Activated CD4-positive, alpha-beta memory T cell treated with anti-CD3 and anti-CD28 coated beads, Interleukin-2, amount 10 ng/mL, durations not matched to agents 7 days and 5 days (primary cell): Measurements from ENCODE around the gene SLC25A15. TPM values are rescaled to one million over a fixed set of nuclear protein-coding genes. Genes with fewer than 3 reads are reported as not detected.
"Not testable (repeated sequence)": the region's sequence is repeated elsewhere in the genome, so short reads cannot be mapped to it uniquely, and the experiment has no call there.

Experiments
- CTCF ChIA-PET: fragments of 350-600 bp; sonication (Branson Sonifier 250); formaldehyde crosslinking; loops from one replicate; lab custom pipeline; 2021; ENCODE audit warnings: antibody characterized with exemption, inconsistent platforms; lab: Charles Lee
- POLR2A ChIA-PET: fragments of 350-600 bp; sonication (Branson Sonifier 250); formaldehyde crosslinking; loops from one replicate; lab custom pipeline; 2021; ENCODE audit warnings: antibody characterized with exemption; lab: Charles Lee
- DNase-seq: peaks from one replicate; pipeline ENCODE4 v3.0.0-alpha.2; 2020
- H3K27ac Mint-ChIP-seq: one replicate; pipeline ENCODE4 v1.8.0; 2021; ENCODE audit warnings: mild to moderate bottlenecking, mixed read lengths
- H3K27me3 Mint-ChIP-seq: one replicate; pipeline ENCODE4 v1.8.0; 2021; ENCODE audit warnings: mixed read lengths
- H3K36me3 Mint-ChIP-seq: one replicate; pipeline ENCODE4 v1.8.0; 2021; ENCODE audit warnings: low read depth, mixed read lengths
- H3K4me1 Mint-ChIP-seq: one replicate; pipeline ENCODE4 v1.8.0; 2021; ENCODE audit warnings: mixed read lengths
- H3K4me3 Mint-ChIP-seq: one replicate; pipeline ENCODE4 v1.8.0; 2021; ENCODE audit warnings: mild to moderate bottlenecking, mixed read lengths
- H3K9me3 Mint-ChIP-seq: one replicate; pipeline ENCODE4 v1.8.0; 2021; ENCODE audit warnings: mixed read lengths
- total RNA-seq, 2 experiments: library from RNA; stranded (reverse); gene quantifications; one replicate each; pipeline ENCODE4 v1.2.3, GENCODE V29; 2021

The SLC25A15 gene
- total RNA-seq, 2 experiments from 2014 or later = 8.2 to 9.8 TPM

DNA sequence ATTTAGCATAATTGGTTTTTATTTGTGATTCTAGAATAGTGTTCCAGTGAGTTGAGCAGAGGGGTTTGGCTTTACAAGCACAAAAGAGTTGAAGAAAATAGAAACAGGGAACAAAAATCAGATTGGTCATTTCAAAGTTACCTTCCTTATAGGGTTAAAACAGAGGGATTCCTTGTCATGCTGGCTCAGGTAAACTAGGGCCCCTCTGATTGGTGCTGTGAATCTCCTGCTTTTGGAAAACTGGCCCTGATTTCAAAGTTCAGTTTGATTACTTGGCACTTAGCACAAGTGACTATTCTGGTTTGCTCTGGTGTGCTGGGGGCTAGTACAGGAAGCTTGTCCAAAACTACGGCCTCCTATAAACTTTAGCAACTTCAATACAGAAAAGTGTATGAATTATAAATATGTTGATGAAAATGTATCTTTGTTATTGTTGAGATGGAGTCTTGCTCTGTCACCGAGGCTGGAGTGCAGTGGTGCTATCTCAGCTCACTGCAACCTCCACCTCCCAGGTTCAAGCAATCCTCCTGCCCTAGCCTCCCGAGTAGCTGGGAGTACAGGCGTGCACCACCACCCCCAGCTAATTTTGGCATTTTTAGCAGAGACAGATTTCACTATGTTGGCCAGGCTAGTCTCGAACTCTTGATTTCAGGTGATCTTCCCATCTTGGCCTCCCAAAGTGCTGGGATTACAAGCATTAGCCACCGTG is 16.5 kb upstream of the SLC25A15 start:
- peak overlapping the region; percentile 54 for H3K27ac Mint-ChIP-seq
- H3K9me3 Mint-ChIP-seq = no peaks in the 10 kb centered on the region
- no peak overlapping the region for H3K4me3 Mint-ChIP-seq
- ChIA-PET CTCF (no interaction called here), POLR2A (interaction anchor here (0.9 kb wide), 1 partner anchor 16 kb away, joined by 3 read pairs; no protein-coding TSS in a partner anchor)
- no peaks in the 10 kb centered on the region for H3K27me3 Mint-ChIP-seq
- H3K4me1 Mint-ChIP-seq = peaks cover 56% of the 10 kb centered on the region
- DNase-seq = no peak
- peaks cover 10% of the 10 kb centered on the region for H3K36me3 Mint-ChIP-seq

DNA sequence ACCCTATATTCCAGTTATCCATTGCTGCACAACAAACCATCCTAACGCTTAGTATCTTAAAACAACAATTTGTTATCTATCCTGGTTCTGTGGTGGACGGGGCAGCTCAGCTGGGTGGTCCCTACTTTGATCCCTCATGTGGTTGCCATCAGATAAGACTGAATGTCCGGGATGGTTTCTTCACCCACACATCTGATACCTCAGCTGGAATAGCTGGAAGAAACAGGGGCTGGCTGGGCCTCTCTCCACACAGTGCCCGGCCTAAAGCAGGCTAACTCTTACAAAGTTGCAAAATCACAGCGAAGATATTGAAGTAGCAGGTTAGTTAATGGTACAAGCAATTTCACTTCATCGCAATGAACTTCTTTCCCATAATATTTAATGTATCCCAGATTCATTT is 14.7 kb upstream of the SLC25A15 start:
- ChIA-PET CTCF (interaction anchor here (1.8 kb wide), 1 partner anchor 13 kb away, joined by 5 read pairs; no protein-coding TSS in a partner anchor), POLR2A (no interaction called here)
- Mint-ChIP-seq H3K9me3 (no peaks in the 10 kb centered on the region), H3K4me3 (no peak overlapping the region), H3K36me3 (peaks cover 4% of the 10 kb centered on the region), H3K27ac (no peak overlapping the region), H3K27me3 (no peaks in the 10 kb centered on the region), H3K4me1 (peaks cover 57% of the 10 kb centered on the region)
- DNase-seq = no peak

DNA sequence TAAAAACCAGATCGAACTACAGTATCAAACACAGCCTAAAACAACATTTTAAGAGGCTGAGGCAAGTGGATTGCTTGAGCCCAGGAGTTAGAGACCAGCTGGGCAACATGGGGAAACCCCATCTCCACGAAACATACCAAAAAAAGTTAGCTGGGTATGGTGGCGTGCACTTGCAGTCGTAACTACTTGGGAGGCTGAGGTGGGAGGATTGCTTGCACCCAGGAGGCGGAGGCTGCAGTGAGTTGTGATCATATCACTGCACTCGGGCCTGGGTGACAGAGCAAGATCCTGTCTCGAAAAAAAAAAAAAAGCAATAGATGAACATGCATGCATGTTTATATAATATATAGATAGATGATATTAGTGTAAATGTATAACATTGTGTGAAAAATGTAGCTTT is 13.2 kb upstream of the SLC25A15 start:
- H3K4me1 Mint-ChIP-seq = peaks cover 44% of the 10 kb centered on the region
- H3K27me3 Mint-ChIP-seq = no peaks in the 10 kb centered on the region
- peak overlapping the region; percentile 66 for H3K4me3 Mint-ChIP-seq
- H3K36me3 Mint-ChIP-seq = no peaks in the 10 kb centered on the region
- CTCF ChIA-PET = interaction anchor here (1.4 to 2.7 kb wide), 5 partner anchors 11 to 93 kb away, joined by 3 to 29 read pairs (median 8); no protein-coding TSS in a partner anchor
- POLR2A ChIA-PET = interaction anchor here (0.8 to 2.9 kb wide), 6 partner anchors 11 to 145 kb away, joined by 3 to 26 read pairs (median 4); partner anchors contain the start of gene SLC25A15
- H3K9me3 Mint-ChIP-seq = no peaks in the 10 kb centered on the region
- DNase-seq = peak; percentile 56
- peak overlapping the region; percentile 99 for H3K27ac Mint-ChIP-seq

DNA sequence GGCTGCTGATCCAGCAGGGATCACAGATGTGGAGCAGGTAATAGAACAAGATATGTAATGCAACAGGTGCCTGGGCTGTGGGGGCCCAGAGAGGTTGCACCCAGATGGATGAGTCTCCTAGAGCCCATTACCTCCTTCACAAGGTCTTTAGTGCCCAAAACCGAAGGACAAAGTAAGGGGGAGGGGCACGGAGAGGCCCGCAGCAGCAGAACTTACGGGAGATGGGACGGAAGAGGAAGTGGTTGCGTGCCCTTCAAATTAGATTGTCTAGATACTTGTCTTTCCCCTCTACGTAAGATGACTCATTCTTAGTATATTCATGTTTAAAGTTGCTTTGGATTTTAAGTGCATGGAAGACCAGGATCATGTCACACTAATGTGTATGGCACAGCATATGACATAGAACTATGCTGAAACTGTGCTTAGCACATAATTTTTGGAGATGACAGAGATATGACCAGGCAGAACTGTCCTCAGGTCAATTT is 12.7 kb upstream of the SLC25A15 start:
- POLR2A ChIA-PET = interaction anchor here (0.7 to 2.9 kb wide), 10 partner anchors 8 to 164 kb away, joined by 3 to 26 read pairs (median 4); partner anchors contain the start of gene SLC25A15
- CTCF ChIA-PET = interaction anchor here (0.7 to 2.7 kb wide), 34 partner anchors 9 to 1094 kb away, joined by 3 to 29 read pairs (median 4); partner anchors contain the start of genes FOXO1, SLC25A15 and WBP4

DNA sequence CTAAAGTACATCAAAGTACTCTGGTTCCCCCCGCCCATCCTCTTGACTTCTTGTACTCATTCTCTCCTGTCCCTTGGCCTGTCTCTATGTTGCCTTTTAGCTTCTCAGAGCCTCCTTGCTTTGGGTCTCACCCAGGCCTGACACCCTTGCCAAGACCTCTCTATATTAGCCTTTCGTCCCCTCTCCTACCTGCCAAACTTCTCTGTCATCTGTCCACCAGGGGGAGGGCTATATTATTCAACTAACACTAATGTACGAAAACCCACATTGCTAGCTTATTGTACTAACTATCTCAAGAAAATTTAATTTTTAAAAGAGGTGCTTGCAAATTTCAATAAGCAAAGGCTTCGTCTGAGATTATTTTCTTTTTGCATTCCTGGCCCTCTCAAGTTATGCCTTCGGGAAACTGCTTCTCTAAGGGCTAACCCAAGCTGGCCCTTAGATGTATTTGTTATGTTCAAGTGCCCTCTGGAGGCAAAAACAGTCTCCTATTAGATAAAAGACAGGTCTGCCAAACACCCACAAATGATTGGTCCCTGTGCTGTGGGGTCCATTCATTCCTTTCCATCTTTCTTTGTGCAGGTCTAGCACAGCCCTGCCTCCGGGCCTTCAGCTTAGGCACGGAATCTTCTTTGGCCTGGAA is 12.1 kb upstream of the SLC25A15 start:
- H3K4me1 Mint-ChIP-seq = peaks cover 38% of the 10 kb centered on the region
- no peaks in the 10 kb centered on the region for H3K9me3 Mint-ChIP-seq
- no peaks in the 10 kb centered on the region for H3K27me3 Mint-ChIP-seq
- H3K27ac Mint-ChIP-seq = peak overlapping the region; percentile 99
- ChIA-PET POLR2A (interaction anchor here (0.7 to 2.9 kb wide), 9 partner anchors 8 to 164 kb away, joined by 3 to 26 read pairs (median 4); partner anchors contain the start of gene SLC25A15), CTCF (interaction anchor here (0.6 to 2.7 kb wide), 43 partner anchors 8 to 1094 kb away, joined by 3 to 29 read pairs (median 4); partner anchors contain the start of genes FOXO1, SLC25A15 and WBP4)
- DNase-seq = peak; percentile 56
- no peaks in the 10 kb centered on the region for H3K36me3 Mint-ChIP-seq
- H3K4me3 Mint-ChIP-seq = peak overlapping the region; percentile 66

More for the DNA sequence above, 12.7 kb upstream of the SLC25A15 start:
- no peaks in the 10 kb centered on the region for H3K36me3 Mint-ChIP-seq
- peaks cover 42% of the 10 kb centered on the region for H3K4me1 Mint-ChIP-seq
- peak overlapping the region; percentile 99 for H3K27ac Mint-ChIP-seq
- no peaks in the 10 kb centered on the region for H3K9me3 Mint-ChIP-seq
- H3K27me3 Mint-ChIP-seq = no peaks in the 10 kb centered on the region
- H3K4me3 Mint-ChIP-seq = peak overlapping the region; percentile 66
- peak; percentile 84 for DNase-seq

DNA sequence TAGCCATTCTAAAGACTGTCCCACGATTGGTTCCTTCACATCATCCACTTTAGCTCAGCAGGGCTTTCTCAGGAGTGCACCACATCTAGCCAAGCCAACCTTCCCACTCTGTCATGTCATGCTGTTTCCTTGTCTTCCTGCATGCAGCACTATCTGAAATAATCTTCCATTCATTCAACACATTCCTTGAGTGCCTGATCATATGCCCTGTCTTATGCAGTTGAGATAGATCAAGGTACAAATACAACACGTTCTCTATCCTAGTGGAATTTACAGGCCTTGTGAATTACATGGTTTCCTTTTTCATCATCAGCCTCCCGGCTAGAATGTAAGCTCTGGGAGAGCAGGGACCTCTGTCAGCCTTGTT is 11.6 kb upstream of the SLC25A15 start:
- H3K9me3 Mint-ChIP-seq = no peaks in the 10 kb centered on the region
- no peaks in the 10 kb centered on the region for H3K27me3 Mint-ChIP-seq
- H3K27ac Mint-ChIP-seq = peak overlapping the region; percentile 99
- peaks cover 34% of the 10 kb centered on the region for H3K4me1 Mint-ChIP-seq
- H3K4me3 Mint-ChIP-seq = no peak overlapping the region
- H3K36me3 Mint-ChIP-seq = no peaks in the 10 kb centered on the region
- CTCF ChIA-PET = interaction anchor here (0.6 to 2.7 kb wide), 39 partner anchors 8 to 1095 kb away, joined by 3 to 29 read pairs (median 4); partner anchors contain the start of genes FOXO1, SLC25A15 and WBP4
- no peak for DNase-seq
- POLR2A ChIA-PET = interaction anchor here (0.8 to 2.9 kb wide), 7 partner anchors 9 to 143 kb away, joined by 3 to 26 read pairs (median 6); partner anchors contain the start of gene SLC25A15

DNA sequence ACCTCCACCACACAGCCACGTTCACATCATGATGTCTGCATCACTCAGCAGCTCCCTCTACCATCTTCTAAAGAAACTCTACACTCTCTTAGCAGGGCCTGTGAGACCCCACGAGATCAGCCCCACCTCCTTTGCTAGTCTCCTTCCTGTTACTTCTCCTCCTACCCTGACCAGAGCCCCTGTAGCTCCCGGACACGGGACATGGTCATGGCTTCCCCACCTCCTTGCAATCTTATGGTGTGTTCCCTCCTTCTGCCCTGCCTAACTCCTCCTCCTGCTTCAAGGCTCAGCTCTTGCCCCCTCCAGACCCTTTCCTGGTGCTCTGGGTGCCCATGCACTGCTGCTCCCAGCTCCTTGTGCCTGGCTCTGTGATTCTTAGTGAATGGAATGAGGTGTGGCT is 10.4 kb upstream of the SLC25A15 start:
- ChIA-PET POLR2A (interaction anchor here (0.6 kb wide), 1 partner anchor 8 kb away, joined by 3 read pairs; no protein-coding TSS in a partner anchor), CTCF (no interaction called here)
- H3K4me3 Mint-ChIP-seq = no peak overlapping the region
- peaks cover 33% of the 10 kb centered on the region for H3K4me1 Mint-ChIP-seq
- no peak for DNase-seq
- H3K36me3 Mint-ChIP-seq = no peaks in the 10 kb centered on the region
- no peak overlapping the region for H3K27ac Mint-ChIP-seq
- H3K27me3 Mint-ChIP-seq = no peaks in the 10 kb centered on the region
- no peaks in the 10 kb centered on the region for H3K9me3 Mint-ChIP-seq

DNA sequence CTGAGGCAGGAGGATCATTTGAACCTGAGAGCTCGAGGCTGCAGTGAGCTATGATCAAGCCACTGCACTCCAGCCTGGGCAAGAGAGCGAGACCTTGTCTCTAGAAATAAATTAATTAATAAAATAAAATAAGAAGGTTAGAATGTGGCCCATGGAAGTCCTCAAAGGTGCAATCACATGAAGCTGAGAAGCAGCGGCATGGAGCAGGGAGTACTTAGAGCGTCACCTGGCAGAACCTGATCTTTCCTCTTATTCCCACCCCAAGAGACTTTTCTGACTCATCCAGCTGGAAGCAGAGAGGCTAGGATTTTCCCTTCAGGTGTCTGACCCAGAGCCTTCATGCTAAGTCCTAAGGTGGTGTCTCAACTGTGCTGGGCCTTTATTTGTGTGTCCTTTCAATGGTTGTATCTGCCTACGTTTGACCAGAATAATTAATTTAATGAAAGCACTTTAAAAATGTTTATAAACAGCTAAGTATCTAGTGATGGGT is 9.6 kb upstream of the SLC25A15 start:
- no peaks in the 10 kb centered on the region for H3K36me3 Mint-ChIP-seq
- POLR2A ChIA-PET = no interaction called here
- H3K4me3 Mint-ChIP-seq = no peak overlapping the region
- CTCF ChIA-PET = interaction anchor here (1.0 to 1.2 kb wide), 2 partner anchors 9 to 32 kb away, joined by 3 to 6 read pairs; partner anchors contain the start of gene SLC25A15
- H3K27ac Mint-ChIP-seq = no peak overlapping the region
- DNase-seq = no peak
- no peaks in the 10 kb centered on the region for H3K27me3 Mint-ChIP-seq
- no peaks in the 10 kb centered on the region for H3K9me3 Mint-ChIP-seq
- H3K4me1 Mint-ChIP-seq = peaks cover 33% of the 10 kb centered on the region

DNA sequence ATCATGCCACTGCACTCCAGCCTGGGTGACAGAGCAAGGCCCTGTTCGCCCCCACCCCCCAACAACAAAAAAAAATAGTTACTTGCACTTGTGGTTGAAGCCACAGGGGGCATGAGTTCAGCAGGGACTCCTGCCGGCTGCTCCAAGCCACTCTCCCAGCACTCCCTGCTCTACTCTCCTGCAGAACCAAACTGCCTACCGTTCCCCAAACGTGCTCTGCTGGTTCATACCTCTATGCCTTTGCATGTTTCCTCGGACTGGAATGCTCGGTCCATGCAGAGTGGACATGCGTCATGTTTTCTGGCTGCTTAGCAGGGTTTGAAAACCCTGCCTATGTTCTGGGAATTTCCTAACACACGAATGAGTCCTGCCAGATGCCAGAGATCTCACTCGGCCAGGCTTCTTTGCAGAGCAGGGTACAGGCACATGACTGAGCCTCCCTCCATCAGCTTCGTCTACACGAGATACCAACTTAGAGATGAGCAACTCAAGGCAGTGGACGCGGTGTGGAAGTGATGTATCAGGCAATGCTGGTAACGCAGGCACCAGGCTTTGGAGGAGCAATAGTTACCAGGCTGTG is 8.5 kb upstream of the SLC25A15 start:
- no peaks in the 10 kb centered on the region for H3K36me3 Mint-ChIP-seq
- peaks cover 27% of the 10 kb centered on the region for H3K4me1 Mint-ChIP-seq
- H3K9me3 Mint-ChIP-seq = no peaks in the 10 kb centered on the region
- no peak overlapping the region for H3K4me3 Mint-ChIP-seq
- no peak for DNase-seq
- H3K27me3 Mint-ChIP-seq = no peaks in the 10 kb centered on the region
- ChIA-PET POLR2A (no interaction called here), CTCF (interaction anchor here (1.2 kb wide), 1 partner anchor 31 kb away, joined by 3 read pairs; no protein-coding TSS in a partner anchor)
- H3K27ac Mint-ChIP-seq = no peak overlapping the region

DNA sequence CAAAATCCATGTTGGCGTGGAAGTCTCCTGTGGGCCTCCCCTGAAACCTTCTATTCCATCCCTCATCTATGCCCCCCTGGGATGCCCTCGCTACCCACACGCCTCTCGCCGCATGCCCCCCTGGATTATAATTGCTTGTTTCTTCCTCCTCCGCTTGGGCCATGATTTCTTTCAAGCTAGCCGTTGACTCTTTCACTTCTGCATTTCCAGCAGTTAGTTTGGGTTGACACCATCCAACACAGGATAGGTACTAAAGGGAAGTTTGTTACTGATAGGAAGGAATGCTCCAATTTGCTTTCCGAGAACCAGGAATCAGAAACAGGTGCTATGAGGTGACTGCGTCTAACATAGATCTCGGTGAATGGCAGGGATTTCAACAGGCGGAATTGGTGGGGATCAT is 7.7 kb upstream of the SLC25A15 start:
- Mint-ChIP-seq H3K4me1 (peaks cover 26% of the 10 kb centered on the region), H3K27ac (no peak overlapping the region), H3K4me3 (no peak overlapping the region), H3K9me3 (no peaks in the 10 kb centered on the region), H3K36me3 (no peaks in the 10 kb centered on the region), H3K27me3 (no peaks in the 10 kb centered on the region)
- ChIA-PET POLR2A (interaction anchor here (0.6 kb wide), 1 partner anchor 683 kb away, joined by 3 read pairs; no protein-coding TSS in a partner anchor), CTCF (no interaction called here)
- no peak for DNase-seq

DNA sequence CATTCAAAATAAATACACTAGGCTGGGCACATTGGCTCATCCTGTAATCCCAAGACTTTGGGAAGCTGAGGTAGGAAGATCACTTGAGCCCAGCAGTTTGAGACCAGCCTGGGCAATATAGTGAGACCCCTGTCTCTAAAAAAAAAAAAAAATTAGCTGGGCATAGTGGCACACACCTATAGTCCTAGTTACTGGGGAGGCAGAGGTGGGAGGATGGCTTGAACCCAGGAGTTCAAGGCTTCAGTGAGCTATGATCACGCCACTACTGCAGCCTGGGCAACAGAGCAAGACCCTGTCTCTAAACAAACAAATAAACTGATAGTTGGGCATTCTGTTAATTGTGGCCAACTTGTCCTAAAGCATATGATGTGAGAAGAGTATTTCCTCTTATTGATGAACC is 6.4 kb upstream of the SLC25A15 start:
- CTCF ChIA-PET = interaction anchor here (0.6 to 1.2 kb wide), 2 partner anchors 11 to 137 kb away, joined by 3 to 4 read pairs; no protein-coding TSS in a partner anchor
- H3K9me3 Mint-ChIP-seq, H3K27me3 Mint-ChIP-seq, POLR2A ChIA-PET, H3K4me3 Mint-ChIP-seq, H3K27ac Mint-ChIP-seq, DNase-seq, H3K36me3 Mint-ChIP-seq: not testable (repeated sequence)
- H3K4me1 Mint-ChIP-seq = peaks cover 26% of the 10 kb centered on the region

DNA sequence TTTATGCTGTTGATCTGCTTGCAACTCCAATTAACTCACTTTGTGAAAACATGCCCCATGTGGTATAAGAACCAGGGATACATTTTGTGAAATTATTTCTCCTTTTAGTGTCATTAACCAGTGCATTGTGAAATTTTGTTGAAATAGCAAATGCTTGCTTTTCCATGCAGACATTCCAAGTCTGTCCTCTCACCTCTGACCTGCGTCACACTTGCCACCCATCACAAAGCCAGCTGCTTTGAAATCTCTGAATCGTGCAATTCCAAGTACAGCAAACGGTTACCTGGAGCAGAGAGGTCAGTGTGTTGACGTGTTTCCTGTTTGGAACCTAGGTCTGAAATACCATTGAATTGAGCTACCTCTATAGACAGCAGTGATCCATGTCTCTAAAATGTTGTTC is 4.9 kb upstream of the SLC25A15 start:
- Mint-ChIP-seq H3K27me3 (no peaks in the 10 kb centered on the region), H3K27ac (no peak overlapping the region), H3K9me3 (no peaks in the 10 kb centered on the region), H3K4me1 (peaks cover 28% of the 10 kb centered on the region), H3K36me3 (no peaks in the 10 kb centered on the region), H3K4me3 (no peak overlapping the region)
- CTCF ChIA-PET = no interaction called here
- POLR2A ChIA-PET = no interaction called here
- no peak for DNase-seq
